Fibroblast of the conjunctiva (primary cell): Measurements from ENCODE around the gene OTOG.

Source experiments
- DNase-seq: peaks from one replicate; pipeline ENCODE4 v3.0.0-alpha.2; 2010; ENCODE audit warnings: low read depth

Gene OTOG

DNA sequence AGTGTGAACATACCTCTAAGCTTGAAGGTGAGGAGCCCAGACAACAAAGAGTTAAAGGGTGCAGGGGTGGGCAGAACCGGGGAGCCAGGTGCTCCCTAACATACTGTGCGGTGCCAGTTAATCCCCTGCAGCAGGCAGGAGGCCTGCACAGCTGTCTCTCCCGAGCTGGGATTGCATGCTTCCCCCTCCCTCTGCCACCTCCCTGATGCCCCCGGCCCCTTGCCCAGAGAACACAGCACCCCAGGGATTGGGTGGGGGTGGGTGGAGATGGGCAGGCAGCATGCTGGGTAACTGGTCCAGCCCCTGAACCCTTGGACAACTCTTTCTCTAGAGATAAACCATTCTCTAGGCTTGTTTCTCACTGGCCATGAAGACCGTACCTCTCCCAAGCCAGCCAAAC is 104.6 kb downstream of the OTOG start:
- no peak for DNase-seq

- DNase-seq: no peak
Measured at GRCh38 chr11:17652556-17652955, 105.5 kb downstream of the OTOG start.

- no peak for DNase-seq
Measured at GRCh38 chr11:17653611-17654010, 106.6 kb downstream of the OTOG start.

DNA sequence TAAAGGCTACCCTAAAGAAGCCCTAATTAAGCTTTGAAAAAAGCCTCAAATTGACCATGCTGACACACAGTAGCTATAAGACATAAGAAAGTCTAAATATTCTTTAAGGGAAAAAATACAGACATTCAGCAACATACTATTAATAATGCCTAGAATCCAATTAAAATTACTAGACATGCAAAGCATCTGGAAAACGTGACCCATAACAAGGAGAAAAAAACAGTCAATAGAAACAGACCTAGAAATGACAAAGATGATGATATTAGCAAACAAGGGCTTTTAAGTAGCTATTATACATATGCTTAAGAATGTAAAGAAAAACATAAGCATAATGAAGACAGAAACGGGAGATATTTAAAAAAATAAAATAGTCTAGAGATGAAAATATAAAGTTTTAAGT is 108.6 kb downstream of the OTOG start:
- DNase-seq: no peak

GRCh38 chr11:17658211-17658610 is 111.2 kb downstream of the OTOG start:
- no peak for DNase-seq

- DNase-seq: no peak
Measured at GRCh38 chr11:17668166-17668565, 121.1 kb downstream of the OTOG start.

DNA sequence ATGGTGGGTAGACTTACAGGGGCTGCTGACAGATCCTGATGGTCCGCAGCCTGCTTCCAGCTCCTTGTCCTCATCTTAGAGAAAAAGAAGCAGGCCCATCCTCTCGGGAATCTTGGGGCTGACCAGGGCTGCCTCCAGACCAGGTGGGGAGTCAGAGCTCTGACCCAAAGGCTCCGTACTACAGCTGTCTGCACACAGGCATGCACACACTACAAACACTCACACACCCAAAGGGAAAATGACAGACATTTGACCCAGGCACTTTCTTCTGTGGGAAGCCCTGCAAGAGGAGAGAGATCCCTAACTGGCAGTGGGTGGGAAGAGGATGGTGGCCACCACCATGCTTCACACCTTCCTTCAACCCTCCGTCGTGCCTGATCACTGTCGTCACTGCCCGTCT is 125.4 kb downstream of the OTOG start:
- no peak for DNase-seq

- no peak for DNase-seq
Measured at GRCh38 chr11:17673951-17674350, 126.9 kb downstream of the OTOG start.

- no peak for DNase-seq
Measured at GRCh38 chr11:17682848-17683247, 135.8 kb downstream of the OTOG start.

DNA sequence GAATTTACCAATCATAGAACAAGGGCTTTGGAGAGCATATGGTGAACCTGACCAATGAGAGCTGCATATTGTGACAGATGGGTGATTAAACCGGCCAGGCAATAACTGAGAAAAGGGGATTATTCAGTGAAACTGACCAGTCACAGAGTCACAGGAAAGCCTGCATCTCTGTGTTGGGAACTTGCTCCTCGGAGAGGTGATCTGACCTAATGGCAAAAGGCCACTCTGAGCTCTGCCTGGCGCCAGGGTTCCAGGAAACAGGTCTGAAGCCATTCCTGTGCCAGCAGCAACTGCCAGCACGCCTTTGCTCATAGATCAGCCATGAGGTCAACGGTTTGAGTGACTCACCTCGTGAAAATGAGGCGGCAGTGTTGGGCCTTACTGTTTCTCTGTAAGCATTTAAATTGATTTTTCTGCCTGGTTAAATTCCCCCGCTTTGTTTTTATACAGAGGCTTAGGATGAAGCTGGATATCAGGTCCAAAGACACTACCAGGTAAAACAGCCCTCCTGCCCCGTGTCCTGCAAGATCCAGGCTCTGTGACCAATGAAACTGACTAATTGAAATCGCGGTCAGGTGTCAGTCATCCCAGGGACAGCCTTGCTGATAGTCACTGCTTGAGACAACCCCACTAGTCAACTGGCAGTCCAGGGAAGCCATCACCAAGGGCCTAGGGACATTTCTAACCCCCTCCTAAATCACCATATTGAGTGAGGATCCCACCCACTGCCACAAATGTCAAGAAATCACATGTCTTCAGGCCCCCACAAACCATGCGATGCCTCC is 136.5 kb downstream of the OTOG start:
- DNase-seq: peak; percentile 20

DNA sequence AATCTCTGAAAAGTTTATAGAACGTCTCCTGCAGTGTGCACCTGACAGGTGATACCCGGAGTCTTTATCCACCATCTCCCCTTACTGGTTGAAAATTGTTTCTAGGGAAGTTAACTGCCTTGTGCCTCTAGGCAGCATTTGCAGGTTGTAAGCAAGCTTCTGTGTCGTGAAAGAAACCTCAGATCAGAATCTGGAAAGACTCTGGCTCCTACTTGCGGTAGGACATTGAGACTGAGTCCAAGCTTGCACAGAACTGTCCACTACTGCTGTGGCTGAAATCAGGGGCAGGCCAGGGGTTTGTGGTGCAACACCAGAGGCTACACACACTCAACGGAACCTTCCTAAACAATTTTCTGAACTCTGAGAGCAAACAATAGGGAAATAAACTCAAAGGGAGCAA is 137.5 kb downstream of the OTOG start:
- no peak for DNase-seq

DNA sequence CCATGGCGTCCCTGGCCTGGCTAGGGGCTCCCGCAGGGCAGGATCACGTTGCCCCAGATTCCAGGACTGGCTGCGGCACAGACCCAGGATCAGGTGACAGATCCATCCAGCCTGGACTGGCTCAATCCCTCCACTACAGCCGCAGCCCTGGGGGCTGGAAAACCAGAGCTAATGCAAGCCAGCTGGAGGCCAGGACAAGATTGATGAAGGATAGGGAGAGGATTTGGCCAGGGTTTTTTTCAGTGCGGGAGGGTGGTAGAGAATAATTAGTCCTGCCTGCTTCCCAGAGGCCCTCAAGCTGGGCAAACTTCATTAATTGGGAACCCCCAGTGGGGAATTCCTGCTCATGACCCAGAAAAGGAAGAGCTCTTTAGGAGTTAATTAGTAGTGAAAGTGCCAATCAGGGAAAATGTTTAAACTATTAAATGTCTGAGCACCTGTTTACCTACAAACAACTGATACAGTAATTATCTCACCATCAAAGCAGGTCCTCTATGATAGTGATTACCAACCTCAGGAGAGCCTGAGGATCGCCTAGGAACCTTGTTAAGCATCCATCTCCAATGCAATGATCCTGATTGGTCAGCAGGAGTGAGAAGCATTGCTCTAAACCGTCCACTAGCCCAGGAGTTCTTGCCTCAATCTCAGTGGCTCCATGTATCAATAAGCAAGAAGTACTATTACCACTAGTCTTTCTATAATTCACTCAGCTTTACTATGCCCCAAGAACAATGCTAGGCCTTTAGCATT is 139.3 kb downstream of the OTOG start:
- no peak for DNase-seq

GRCh38 chr11:17687946-17688670 is 141.0 kb downstream of the OTOG start:
- DNase-seq: no peak

GRCh38 chr11:17691550-17691949 is 144.5 kb downstream of the OTOG start:
- DNase-seq: no peak

- DNase-seq: no peak
Measured at GRCh38 chr11:17691976-17692375, 144.9 kb downstream of the OTOG start.

DNA sequence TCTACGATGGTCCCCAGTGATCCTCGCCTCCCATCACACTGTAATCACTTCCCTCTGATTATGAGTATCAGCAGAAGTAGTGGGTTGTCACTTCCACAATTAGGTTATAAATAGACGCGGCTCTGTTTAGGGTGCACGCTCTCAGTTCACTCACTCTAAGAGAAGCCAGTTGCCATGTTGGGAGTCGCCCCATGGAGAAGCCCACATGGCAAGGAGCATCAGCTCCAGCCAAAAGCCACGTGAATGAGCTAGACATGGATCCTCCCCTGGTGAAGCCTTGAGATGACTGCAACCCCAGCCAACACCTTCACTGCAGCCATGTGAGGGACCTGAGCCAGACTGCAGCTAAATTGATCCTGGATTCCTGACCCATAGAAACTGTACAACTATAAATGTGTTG is 145.9 kb downstream of the OTOG start:
- DNase-seq: no peak

- DNase-seq: no peak
Measured at GRCh38 chr11:17693531-17693930, 146.5 kb downstream of the OTOG start.

DNA sequence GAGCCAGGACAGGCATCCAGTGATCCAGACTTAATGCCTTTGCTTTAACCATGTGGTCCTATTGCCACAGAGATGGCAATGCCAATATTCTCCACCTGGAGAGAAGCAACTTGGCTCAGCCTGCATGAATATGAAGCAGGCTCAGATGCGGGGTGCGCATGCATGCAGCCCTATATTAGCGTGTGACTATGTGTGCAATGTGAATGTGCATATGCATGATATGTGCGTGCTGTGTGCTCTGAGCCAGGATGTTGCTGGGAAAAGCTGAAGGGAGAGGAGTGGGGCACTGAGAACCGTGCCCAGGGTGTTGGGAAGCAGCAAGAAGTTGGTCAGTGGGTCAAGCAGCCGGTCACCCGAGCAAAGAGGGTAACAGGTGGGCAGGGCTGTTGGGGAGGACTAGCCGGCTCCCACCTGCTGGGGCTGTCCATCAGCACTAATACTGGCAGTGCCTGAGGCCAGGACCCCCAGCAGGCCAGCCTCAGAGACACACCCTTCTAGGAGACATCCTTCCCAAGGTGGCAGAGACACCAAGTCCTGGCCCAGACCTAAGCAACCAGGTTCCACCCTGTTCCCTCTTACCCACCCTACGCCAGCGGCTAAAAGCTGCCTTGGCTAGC is 147.5 kb downstream of the OTOG start:
- no peak for DNase-seq

GRCh38 chr11:17695454-17696441 is 148.7 kb downstream of the OTOG start:
- no peak for DNase-seq

- DNase-seq: no peak
Measured at GRCh38 chr11:17696741-17697140, 149.7 kb downstream of the OTOG start.
